HG03432 (cell line): ENCODE data around the gene PLP2.

Experiments used
- ATAC-seq: cut with Tn5 transposase; IDR thresholded peaks from one replicate; pipeline ENCODE4 v1.9.1; 2021; ENCODE audit warnings: mild to moderate bottlenecking, moderate library complexity; ENCODE audit not compliant: unreplicated experiment

The PLP2 gene

GRCh38 chrX:49208399-49208798 is 36.7 kb downstream of the PLP2 start:
- ATAC-seq = no peak

GRCh38 chrX:49209434-49210251 is 37.9 kb downstream of the PLP2 start:
- no peak for ATAC-seq

- no peak for ATAC-seq
Measured at GRCh38 chrX:49210406-49210805, 38.7 kb downstream of the PLP2 start.

GRCh38 chrX:49211074-49211473 is 39.4 kb downstream of the PLP2 start:
- ATAC-seq = no peak

- ATAC-seq = no peak
Measured at GRCh38 chrX:49212209-49212608, 40.5 kb downstream of the PLP2 start.

GRCh38 chrX:49212861-49213260 is 41.2 kb downstream of the PLP2 start:
- no peak for ATAC-seq

- ATAC-seq = no peak
Measured at GRCh38 chrX:49214416-49214815, 42.7 kb downstream of the PLP2 start.

GRCh38 chrX:49214996-49215526 is 43.4 kb downstream of the PLP2 start:
- ATAC-seq = no peak

GRCh38 chrX:49220100-49220499 is 48.4 kb downstream of the PLP2 start:
- ATAC-seq = no peak

GRCh38 chrX:49221868-49222267 is 50.2 kb downstream of the PLP2 start:
- no peak for ATAC-seq
